ENCODE results near the gene BRSK1.

BRSK1 gene

DNA sequence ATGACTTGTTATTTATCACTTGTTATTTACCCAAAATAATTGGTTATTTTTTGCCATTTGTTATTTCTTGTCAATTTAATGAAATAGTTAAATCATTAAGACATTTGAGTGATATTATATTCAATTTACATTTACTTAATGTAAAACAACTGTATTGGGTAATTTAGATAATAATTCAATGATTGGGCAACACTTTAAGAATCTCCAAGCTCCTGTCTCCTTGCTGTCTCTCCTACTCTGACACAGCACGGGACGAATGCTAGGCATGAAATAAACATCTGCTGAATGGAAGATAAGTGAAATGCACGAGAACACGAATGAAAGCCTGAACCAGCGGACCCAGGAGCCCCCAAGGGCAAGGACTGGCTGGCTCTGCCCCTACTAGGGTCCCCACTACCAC lies 19.3 kb upstream of the BRSK1 start:
- H4K20me1 ChIP-seq (ENCODE audit: insufficient read depth, low read length, poor library complexity, severe bottlenecking) = no peaks in the 10 kb centered on the region
- H3K9ac ChIP-seq (ENCODE audit: low read depth, low read length, poor library complexity, severe bottlenecking) = no peak overlapping the region
- no peaks in the 10 kb centered on the region for H3K9me2 ChIP-seq (replicated peaks; ENCODE audit: low read depth, low read length)
- H3K27me3 ChIP-seq (ENCODE audit: insufficient read depth, low read length, poor library complexity, severe bottlenecking) = no peaks in the 10 kb centered on the region
- TF ChIP-seq EZH2phosphoT487 (IDR thresholded peaks at IDR 0.05; ENCODE audit: borderline replicate concordance) = no peak
- TF ChIP-seq, protein P1, sequence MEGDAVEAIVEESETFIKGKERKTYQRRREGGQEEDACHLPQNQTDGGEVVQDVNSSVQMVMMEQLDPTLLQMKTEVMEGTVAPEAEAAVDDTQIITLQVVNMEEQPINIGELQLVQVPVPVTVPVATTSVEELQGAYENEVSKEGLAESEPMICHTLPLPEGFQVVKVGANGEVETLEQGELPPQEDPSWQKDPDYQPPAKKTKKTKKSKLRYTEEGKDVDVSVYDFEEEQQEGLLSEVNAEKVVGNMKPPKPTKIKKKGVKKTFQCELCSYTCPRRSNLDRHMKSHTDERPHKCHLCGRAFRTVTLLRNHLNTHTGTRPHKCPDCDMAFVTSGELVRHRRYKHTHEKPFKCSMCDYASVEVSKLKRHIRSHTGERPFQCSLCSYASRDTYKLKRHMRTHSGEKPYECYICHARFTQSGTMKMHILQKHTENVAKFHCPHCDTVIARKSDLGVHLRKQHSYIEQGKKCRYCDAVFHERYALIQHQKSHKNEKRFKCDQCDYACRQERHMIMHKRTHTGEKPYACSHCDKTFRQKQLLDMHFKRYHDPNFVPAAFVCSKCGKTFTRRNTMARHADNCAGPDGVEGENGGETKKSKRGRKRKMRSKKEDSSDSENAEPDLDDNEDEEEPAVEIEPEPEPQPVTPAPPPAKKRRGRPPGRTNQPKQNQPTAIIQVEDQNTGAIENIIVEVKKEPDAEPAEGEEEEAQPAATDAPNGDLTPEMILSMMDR (conservative IDR thresholded peaks at IDR 0.05; ENCODE audit: low read length) = no peak
- no peak overlapping the region for H3K4me3 ChIP-seq (ENCODE audit: low read length, poor library complexity, severe bottlenecking)
- no peaks in the 10 kb centered on the region for H3K9me3 ChIP-seq (ENCODE audit: insufficient read depth, low read depth, low read length)
- H3K79me2 ChIP-seq (ENCODE audit: insufficient read depth, low read length) = peaks cover 3% of the 10 kb centered on the region; the same call in 1 of the 2 replicates
- H3K4me2 ChIP-seq (ENCODE audit: low read depth, low read length, poor library complexity, severe bottlenecking) = no peak overlapping the region
- no peak overlapping the region for H2AFZ ChIP-seq (ENCODE audit: low read length)
- peaks cover 2% of the 10 kb centered on the region; the same call in 1 of the 2 replicates for H3F3A ChIP-seq (ENCODE audit: low read depth)
- H3K36me3 ChIP-seq (ENCODE audit: insufficient read depth, low read length) = no peaks in the 10 kb centered on the region; the same call in 1 of the 2 replicates
- H3K4me1 ChIP-seq (ENCODE audit: insufficient read depth, low read length, poor library complexity, severe bottlenecking) = peaks cover 13% of the 10 kb centered on the region

DNA sequence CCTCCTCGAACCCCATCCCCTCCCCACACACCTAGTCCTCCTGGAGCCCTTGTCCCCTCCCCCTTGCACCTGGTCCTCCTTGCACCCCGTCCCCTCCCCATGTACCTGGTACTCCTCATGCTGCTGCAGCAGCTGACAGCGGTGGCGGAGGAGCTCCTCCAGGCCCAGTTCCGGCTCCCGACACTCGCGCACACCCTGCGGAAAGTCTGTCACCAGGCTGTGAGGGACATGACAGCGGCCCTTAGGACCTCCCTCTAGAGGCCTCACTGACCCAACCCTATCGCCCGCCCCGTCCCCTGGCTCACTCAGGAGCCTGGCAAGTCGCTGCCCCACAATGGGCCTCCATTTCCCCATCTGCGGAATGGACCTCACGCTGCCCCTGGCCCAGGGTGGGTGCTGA lies 18.6 kb upstream of the BRSK1 start:
- Histone ChIP-seq H4K20me1 (ENCODE audit: insufficient read depth, low read length, poor library complexity, severe bottlenecking) (no peaks in the 10 kb centered on the region), H3K9ac (ENCODE audit: low read depth, low read length, poor library complexity, severe bottlenecking) (no peak overlapping the region), H3K4me3 (ENCODE audit: low read length, poor library complexity, severe bottlenecking) (no peak overlapping the region), H3K9me2 (replicated peaks; ENCODE audit: low read depth, low read length) (no peaks in the 10 kb centered on the region), H2AFZ (ENCODE audit: low read length) (no peak overlapping the region), H3K4me2 (ENCODE audit: low read depth, low read length, poor library complexity, severe bottlenecking) (no peak overlapping the region), H3K27me3 (ENCODE audit: insufficient read depth, low read length, poor library complexity, severe bottlenecking) (no peaks in the 10 kb centered on the region), H3K9me3 (ENCODE audit: insufficient read depth, low read depth, low read length) (no peaks in the 10 kb centered on the region), H3K79me2 (ENCODE audit: insufficient read depth, low read length) (peaks cover 3% of the 10 kb centered on the region; the same call in 1 of the 2 replicates), H3K4me1 (ENCODE audit: insufficient read depth, low read length, poor library complexity, severe bottlenecking) (peaks cover 7% of the 10 kb centered on the region), H3F3A (ENCODE audit: low read depth) (no peaks in the 10 kb centered on the region), H3K36me3 (ENCODE audit: insufficient read depth, low read length) (no peaks in the 10 kb centered on the region; the same call in 1 of the 2 replicates)
- TF ChIP-seq EZH2phosphoT487 (IDR thresholded peaks at IDR 0.05; ENCODE audit: borderline replicate concordance) = no peak
- TF ChIP-seq, protein P1 (conservative IDR thresholded peaks at IDR 0.05; ENCODE audit: low read length) = no peak

DNA sequence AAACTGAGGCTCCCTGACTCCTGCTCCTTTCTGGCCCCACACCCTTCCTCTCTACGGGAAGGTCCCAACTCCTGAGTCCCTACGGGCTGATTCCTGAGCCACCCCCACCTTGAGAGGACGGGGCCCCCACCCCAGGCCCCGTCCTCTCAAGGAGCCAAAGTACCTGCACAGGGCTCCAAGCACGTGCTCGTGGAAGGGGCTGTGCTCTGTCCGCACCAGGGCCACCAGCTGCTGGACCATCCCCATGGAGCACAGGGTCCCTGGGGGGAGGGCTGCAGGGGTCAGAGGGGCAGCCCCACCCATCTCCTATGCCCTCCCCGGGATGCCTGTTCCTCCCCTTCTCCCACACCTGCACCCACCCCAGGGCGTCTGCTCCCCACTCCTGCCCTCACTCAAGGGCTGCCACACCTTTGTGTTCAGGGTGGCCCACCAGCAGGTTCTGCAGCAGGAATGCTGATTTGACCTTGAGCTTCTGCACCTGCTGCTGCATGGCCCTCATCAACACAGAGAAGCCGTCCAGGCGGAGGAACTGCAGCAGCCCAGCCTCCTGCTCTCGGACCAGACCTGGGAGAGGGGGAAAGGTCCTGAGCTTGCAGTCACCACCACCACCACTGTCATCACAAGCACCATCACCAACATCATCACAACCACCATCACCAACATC lies 17.9 kb upstream of the BRSK1 start:
- Histone ChIP-seq H3K4me1 (ENCODE audit: insufficient read depth, low read length, poor library complexity, severe bottlenecking) (peaks cover under 1% of the 10 kb centered on the region), H2AFZ (ENCODE audit: low read length) (no peak overlapping the region), H3K4me2 (ENCODE audit: low read depth, low read length, poor library complexity, severe bottlenecking) (no peak overlapping the region), H3K9me2 (replicated peaks; ENCODE audit: low read depth, low read length) (no peaks in the 10 kb centered on the region), H3K27me3 (ENCODE audit: insufficient read depth, low read length, poor library complexity, severe bottlenecking) (no peaks in the 10 kb centered on the region), H3K9ac (ENCODE audit: low read depth, low read length, poor library complexity, severe bottlenecking) (no peak overlapping the region), H4K20me1 (ENCODE audit: insufficient read depth, low read length, poor library complexity, severe bottlenecking) (no peaks in the 10 kb centered on the region), H3K36me3 (ENCODE audit: insufficient read depth, low read length) (no peaks in the 10 kb centered on the region; the same call in 1 of the 2 replicates), H3K9me3 (ENCODE audit: insufficient read depth, low read depth, low read length) (no peaks in the 10 kb centered on the region), H3K79me2 (ENCODE audit: insufficient read depth, low read length) (peaks cover 3% of the 10 kb centered on the region; the same call in 1 of the 2 replicates), H3K4me3 (ENCODE audit: low read length, poor library complexity, severe bottlenecking) (no peak overlapping the region), H3F3A (ENCODE audit: low read depth) (no peaks in the 10 kb centered on the region)
- TF ChIP-seq EZH2phosphoT487 (IDR thresholded peaks at IDR 0.05; ENCODE audit: borderline replicate concordance) = no peak
- TF ChIP-seq, protein P1 (conservative IDR thresholded peaks at IDR 0.05; ENCODE audit: low read length) = no peak
